Stimulated activated CD8-positive, alpha-beta memory T cell treated with anti-CD3 and anti-CD28 coated beads, Interleukin-7, amount 100 ng/mL, for 4 hours (primary cell): Measurements from ENCODE around the gene CXADR.
A peak's percentile ranks its signal among the peaks of the same experiment; 100 is the strongest.

Experiments used
- DNase-seq, 2 donors: peaks; one replicate each; pipeline ENCODE4 v3.0.0-alpha.2; 2020; ENCODE audit warnings: low read depth in 2 of 2

CXADR gene

GRCh38 chr21:17607684-17608083 lies 94.8 kb downstream of the CXADR start:
- no peak for DNase-seq

GRCh38 chr21:17609681-17610080 lies 96.8 kb downstream of the CXADR start:
- no peak for DNase-seq

- no peak for DNase-seq
Measured at GRCh38 chr21:17610911-17611310, 98.1 kb downstream of the CXADR start.

GRCh38 chr21:17611414-17612022 lies 98.7 kb downstream of the CXADR start:
- DNase-seq: peak; percentile 79

GRCh38 chr21:17612023-17612564 lies 99.3 kb downstream of the CXADR start:
- no peak for DNase-seq

GRCh38 chr21:17612565-17613241 lies 99.9 kb downstream of the CXADR start, which contains the start of gene BTG3:
TSS of gene BTG3 (minus strand) at chr21:17612901. CDS start at chr21:17609144, 3,757 bp downstream.
- DNase-seq: peak; percentile 58 to 81

GRCh38 chr21:17613242-17613676 lies 100.4 kb downstream of the CXADR start:
- no peak for DNase-seq

GRCh38 chr21:17616831-17617230 lies 104.0 kb downstream of the CXADR start:
- no peak for DNase-seq

GRCh38 chr21:17622018-17622417 lies 109.2 kb downstream of the CXADR start:
- DNase-seq: no peak

GRCh38 chr21:17631195-17631594 lies 118.4 kb downstream of the CXADR start:
- DNase-seq: no peak

- DNase-seq: no peak
Measured at GRCh38 chr21:17636711-17637110, 123.9 kb downstream of the CXADR start.

- DNase-seq: no peak
Measured at GRCh38 chr21:17640821-17641220, 128.0 kb downstream of the CXADR start.
